Thyroid gland (tissue), 4 donors: ENCODE measurements around the gene HPCA. TPM values are rescaled to one million over a fixed set of nuclear protein-coding genes. Genes with fewer than 3 reads are reported as not detected.

ENCODE experiments used
- DNase-seq, 2 donors: peaks; one replicate each; pipeline ENCODE4 v3.0.0-alpha.2; 2019
- H3K27ac ChIP-seq, 3 donors: fragments of 200-600 bp; sonication (generic); 1 replicate in 2 of 3; 2 replicates in 1 of 3; pipeline ENCODE4 v1.5.1; 2016 to 2019; ENCODE audit warnings: mild to moderate bottlenecking in 1 of 3, moderate library complexity in 1 of 3
- H3K27me3 ChIP-seq: fragments of 200-600 bp; sonication (generic); one replicate; pipeline ENCODE4 v1.5.1; 2019
- H3K36me3 ChIP-seq, 2 donors: fragments of 200-600 bp; sonication (generic); one replicate each; pipeline ENCODE4 v1.5.1; 2016 to 2019
- H3K4me1 ChIP-seq, 2 donors: fragments of 200-600 bp; sonication (generic); one replicate each; pipeline ENCODE4 v1.5.1; 2017 to 2019
- H3K4me3 ChIP-seq, 3 donors: fragments of 200-600 bp; sonication (generic); replicated peaks in 1 of 3; 1 replicate in 2 of 3; 2 replicates in 1 of 3; pipeline ENCODE4 v1.5.1; 2016; ENCODE audit warnings: mild to moderate bottlenecking in 1 of 3
- H3K9me3 ChIP-seq: fragments of 200-600 bp; sonication (generic); one replicate; pipeline ENCODE4 v1.5.1; 2017
- CTCF ChIP-seq, 6 experiments: fragments of 200-600 bp in 3 of 6; fragments of 450-650 bp in 3 of 6; sonication (generic) in 3 of 6; IDR thresholded peaks; one replicate each; pipeline ENCODE4 v1.5.1; 2016 to 2019; ENCODE audit warnings: antibody characterized with exemption in 6 of 6, mild to moderate bottlenecking in 2 of 6, inconsistent platforms in 1 of 6, moderate library complexity in 1 of 6
- POLR2A ChIP-seq, 2 donors: fragments of 450-650 bp; IDR thresholded peaks; one replicate each; pipeline ENCODE4 v1.6.1; 2017; ENCODE audit warnings: antibody characterized with exemption in 2 of 2, mild to moderate bottlenecking in 2 of 2, moderate library complexity in 1 of 2
- WGBS, 2 donors: methylation state at CpG; one replicate each; pipeline ENCODE4 v1.1.5; 2017; 5-methylcytosine and 5-hydroxymethylcytosine counted together
- intact Hi-C: fragments of 100-400 bp; cut with DNase I; formaldehyde crosslinking; loops from one replicate; pipeline ENCODE4 v1.15.1; 2023
- total RNA-seq, 4 donors: library from RNA; depleted of rRNA; stranded (reverse); fragments of >200 nt; gene quantifications; one replicate each; pipeline ENCODE4 v1.2.3, GENCODE V29; 2016

The HPCA gene
- total RNA-seq, 4 donors from 2014 or later = not detected

DNA sequence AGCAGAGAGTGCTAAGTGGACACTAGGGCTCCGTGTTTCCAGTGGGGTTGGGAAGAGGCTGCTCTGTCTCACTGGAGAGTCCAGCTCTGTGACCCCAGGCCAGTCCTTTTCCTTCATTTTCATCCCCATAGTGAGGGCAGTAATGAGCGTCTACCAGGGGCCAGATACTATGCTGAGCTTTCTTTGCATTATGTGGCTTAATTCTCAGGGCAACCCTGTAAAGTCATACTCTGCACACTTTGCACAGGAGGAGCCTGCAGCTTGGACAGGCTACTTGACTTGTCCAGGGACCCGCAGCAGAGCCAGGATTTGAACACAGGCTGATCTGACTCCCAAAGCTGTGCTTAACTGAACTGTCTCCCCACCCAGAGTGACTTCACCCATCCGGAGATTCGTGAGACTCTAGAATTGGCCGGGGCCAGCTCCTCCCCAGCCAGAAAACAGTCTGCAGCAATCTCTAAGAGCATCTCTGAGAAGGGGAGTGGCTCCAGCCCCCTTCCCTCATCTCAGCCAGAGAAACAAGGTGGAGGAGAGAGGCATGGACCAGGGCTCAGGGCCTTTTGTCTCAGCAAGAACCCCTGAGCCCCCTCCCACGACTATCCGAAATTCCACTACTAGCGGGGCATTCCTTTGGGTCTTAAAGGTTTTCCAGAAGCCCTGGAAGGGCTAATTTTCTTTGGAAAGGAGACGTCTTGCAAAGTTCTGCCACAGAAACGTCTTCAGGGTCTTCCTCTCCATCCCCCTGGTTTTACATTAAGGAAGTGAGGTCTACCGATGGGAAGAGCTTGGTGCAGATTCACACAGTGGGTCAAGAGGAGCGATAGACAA lies 14.7 kb upstream of the HPCA start:
- intact Hi-C loops = loop anchor here (5.0 to 10.0 kb wide), 3 partner anchors 159 to 467 kb away; no protein-coding TSS in a partner anchor
- TF ChIP-seq POLR2A (IDR thresholded peaks at IDR 0.05) = no peak
- no peak for TF ChIP-seq CTCF (IDR thresholded peaks at IDR 0.05)
- DNase-seq = no peak
- WGBS, 2 donors = 50 to 57% methylated on average over 9 to 13 of the region's 13 CpGs
- H3K4me1 ChIP-seq = peaks cover 0 to 26% of the 10 kb centered on the region in 2 donors
- no peaks in the 10 kb centered on the region for H3K27me3 ChIP-seq
- no peak overlapping the region for H3K27ac ChIP-seq
- H3K4me3 ChIP-seq = peak overlapping the region in 1 of 3 donors; percentile 31
- no peaks in the 10 kb centered on the region for H3K36me3 ChIP-seq
- H3K9me3 ChIP-seq = no peaks in the 10 kb centered on the region

DNA sequence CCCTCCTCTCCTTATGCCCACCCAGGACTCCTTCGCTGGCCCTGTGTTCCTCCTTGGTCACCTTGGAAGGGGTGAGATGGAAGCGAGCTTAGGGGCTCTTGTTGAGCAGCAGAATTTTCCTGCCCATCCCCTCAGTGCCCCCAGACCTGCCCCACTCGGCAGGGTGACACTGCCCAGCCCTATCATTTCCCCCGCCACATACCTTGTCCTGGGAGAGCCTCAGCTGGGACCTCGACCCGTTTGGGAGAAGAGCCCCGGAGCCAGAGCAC lies 14.2 kb upstream of the HPCA start:
- Histone ChIP-seq H3K27me3 (no peaks in the 10 kb centered on the region), H3K4me3 (no peak overlapping the region), H3K27ac (no peak overlapping the region), H3K36me3 (no peaks in the 10 kb centered on the region), H3K9me3 (no peaks in the 10 kb centered on the region), H3K4me1 (peaks cover 0 to 26% of the 10 kb centered on the region in 2 donors)
- TF ChIP-seq POLR2A (IDR thresholded peaks at IDR 0.05) (no peak), CTCF (IDR thresholded peaks at IDR 0.05) (no peak)
- intact Hi-C loops = loop anchor here (5.0 to 10.0 kb wide), 3 partner anchors 160 to 467 kb away; no protein-coding TSS in a partner anchor
- 56 to 74% methylated on average over 7 of the region's 7 CpGs for WGBS, 2 donors
- no peak for DNase-seq

DNA sequence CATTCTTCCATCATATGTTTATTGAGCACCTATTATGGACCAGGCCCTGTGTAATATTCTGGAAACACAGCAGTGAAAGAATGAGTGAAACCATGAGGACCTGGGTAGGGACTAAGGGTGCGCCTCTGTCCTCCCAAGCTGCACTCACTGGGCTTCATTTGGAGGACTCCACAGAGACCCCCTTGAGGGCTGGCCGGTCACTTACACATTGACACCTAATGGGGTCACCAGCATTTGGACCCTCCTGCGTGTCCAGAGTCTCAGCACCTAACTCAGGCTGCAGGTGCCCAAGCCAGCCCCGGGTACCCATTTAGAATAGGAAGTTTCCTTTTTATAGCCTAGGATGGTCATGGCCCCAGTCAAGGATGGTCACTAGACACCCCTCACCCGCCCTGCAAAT lies 12.8 kb upstream of the HPCA start:
- 87 to 90% methylated on average over 5 of the region's 5 CpGs for WGBS, 2 donors
- no peak for DNase-seq
- no peaks in the 10 kb centered on the region for H3K9me3 ChIP-seq
- TF ChIP-seq CTCF (IDR thresholded peaks at IDR 0.05) (no peak), POLR2A (IDR thresholded peaks at IDR 0.05) (no peak)
- H3K27ac ChIP-seq = no peak overlapping the region
- intact Hi-C loops = loop anchor here (5.0 to 10.0 kb wide), 3 partner anchors 161 to 469 kb away; no protein-coding TSS in a partner anchor
- H3K4me1 ChIP-seq = peaks cover 0 to 26% of the 10 kb centered on the region in 2 donors
- H3K4me3 ChIP-seq = no peak overlapping the region
- no peaks in the 10 kb centered on the region for H3K27me3 ChIP-seq
- no peaks in the 10 kb centered on the region for H3K36me3 ChIP-seq

- peaks cover 0 to 24% of the 10 kb centered on the region in 2 donors for H3K4me1 ChIP-seq
- intact Hi-C loops = loop anchor here (5.0 to 10.0 kb wide), 3 partner anchors 163 to 470 kb away; no protein-coding TSS in a partner anchor
- H3K27me3 ChIP-seq = no peaks in the 10 kb centered on the region
- no peak overlapping the region for H3K27ac ChIP-seq
- no peak overlapping the region for H3K4me3 ChIP-seq
- TF ChIP-seq CTCF (IDR thresholded peaks at IDR 0.05) (no peak), POLR2A (IDR thresholded peaks at IDR 0.05) (no peak)
- H3K36me3 ChIP-seq = no peaks in the 10 kb centered on the region
- H3K9me3 ChIP-seq = no peaks in the 10 kb centered on the region
- peak; percentile 31 to 33 for DNase-seq
- 37 to 56% methylated on average over 5 of the region's 5 CpGs for WGBS, 2 donors
Observed at GRCh38 chr1:32874860-32875752, 11.2 kb upstream of the HPCA start.
